A549 (cell line): Measurements from ENCODE around the gene VSTM1. TPM values are rescaled to one million over a fixed set of nuclear protein-coding genes. Genes with fewer than 3 reads are reported as not detected.
A peak's percentile ranks its signal among the peaks of the same experiment; 100 is the strongest.
"Not testable (repeated sequence)": the region's sequence is repeated elsewhere in the genome, so short reads cannot be mapped to it uniquely, and the experiment has no call there.

ENCODE experiments used
- ATAC-seq, 2 experiments: fragments of 200-7000 bp in 1 of 2; fragments of >200 bp in 1 of 2; cut with Nextera tagmentation in 1 of 2; cut with Tn5 transposase in 1 of 2; 3 replicates each; pipeline versions ENCODE4 v1.8.0 to v1.9.1; 2018 to 2020; ENCODE audit warnings: mild to moderate bottlenecking in 1 of 2, moderate library complexity in 1 of 2
- CTCF ChIA-PET: fragments of 300-600 bp; sonication (Branson Sonifier 250); formaldehyde crosslinking; extraction: SDS; loops from one replicate; lab custom pipeline; 2021; ENCODE audit warnings: antibody characterized with exemption, inconsistent platforms; lab: Yijun Ruan, JAX
- POLR2A ChIA-PET: fragments of 350-600 bp; formaldehyde crosslinking; extraction: SDS; loops from one replicate; lab custom pipeline; 2021; ENCODE audit warnings: antibody characterized with exemption, inconsistent platforms; lab: Yijun Ruan, JAX
- DNase-seq, 2 experiments: peaks; one replicate each; pipeline versions ENCODE4 v3.0.0 to v3.0.0-alpha.2; 2011 to 2016; ENCODE audit warnings: low read depth in 1 of 2, low spot score in 1 of 2
- FAIRE-seq: peaks from 2 replicates; lab custom pipeline; 2011; peaks lifted over from hg19 to GRCh38; lab: Jason Lieb, UNC
- H3K27ac ChIP-seq, 2 experiments: fragments of >200 bp; sonication (Bioruptor Twin); formaldehyde crosslinking; 3 replicates each; pipeline ENCODE4 v1.5.1; 2016 to 2017
- H3K4me1 ChIP-seq: fragments of >200 bp; sonication (Bioruptor Twin); formaldehyde crosslinking; 3 replicates; pipeline ENCODE4 v1.6.1; 2016
- H3K4me2 ChIP-seq: fragments of >200 bp; sonication (Bioruptor Twin); formaldehyde crosslinking; 3 replicates; pipeline ENCODE4 v1.6.1; 2016
- H3K4me3 ChIP-seq: fragments of >200 bp; sonication (Bioruptor Twin); formaldehyde crosslinking; 3 replicates; pipeline ENCODE4 v1.5.1; 2016
- H3K9me3 ChIP-seq: fragments of >200 bp; sonication (Bioruptor Twin); formaldehyde crosslinking; 3 replicates; pipeline ENCODE4 v1.6.1; 2016
- CBX2 ChIP-seq: fragments of 200-600 bp; sonication (generic); IDR thresholded peaks from 2 replicates; pipeline ENCODE4 v1.6.1; 2016; ENCODE audit warnings: low read depth, mild to moderate bottlenecking, borderline replicate concordance
- CEBPB ChIP-seq, 2 experiments: fragments of >200 bp in 1 of 2; sonication (Bioruptor Twin) in 1 of 2; formaldehyde crosslinking in 1 of 2; IDR thresholded peaks; 2 replicates each; pipeline ENCODE4 v1.6.1; 2012 to 2016
- CHD2 ChIP-seq: fragments of 150-350 bp; IDR thresholded peaks from 2 replicates; pipeline ENCODE4 v1.6.1; 2014; ENCODE audit warnings: low read length; ENCODE audit not compliant: partially characterized antibody
- CHD4 ChIP-seq: fragments of 200-600 bp; sonication (generic); IDR thresholded peaks from 2 replicates; pipeline ENCODE4 v1.6.1; 2016; ENCODE audit warnings: antibody characterized with exemption, mild to moderate bottlenecking, borderline replicate concordance
- EP300 ChIP-seq, 2 experiments: fragments of >200 bp; sonication (Bioruptor Twin); formaldehyde crosslinking; IDR thresholded peaks; 2 replicates in 1 of 2; 3 replicates in 1 of 2; pipeline ENCODE4 v1.6.1; 2016 to 2017
- ESRRA ChIP-seq: fragments of 150-350 bp; IDR thresholded peaks from 2 replicates; pipeline ENCODE4 v1.6.1; 2014; ENCODE audit warnings: mild to moderate bottlenecking, low read length, borderline replicate concordance
- FOSL2 ChIP-seq, 2 experiments: fragments of 450-650 bp in 1 of 2; fragments of >200 bp in 1 of 2; sonication (Bioruptor Twin) in 1 of 2; formaldehyde crosslinking; IDR thresholded peaks; 2 replicates each; pipeline versions ENCODE4 v1.5.0 to v1.6.1; 2016 to 2020; ENCODE audit warnings: mild to moderate bottlenecking in 1 of 2, moderate library complexity in 1 of 2
- FOXS1 ChIP-seq: fragments of 250-450 bp; sonication (Bioruptor Pico); IDR thresholded peaks from 2 replicates; pipeline ENCODE4 v1.5.0; 2020; ENCODE audit warnings: mild to moderate bottlenecking, moderate library complexity
- GATA3 ChIP-seq: IDR thresholded peaks from 2 replicates; pipeline ENCODE4 v1.6.1; 2012; ENCODE audit warnings: borderline replicate concordance
- HDAC2 ChIP-seq: fragments of 200-600 bp; sonication (generic); IDR thresholded peaks from 2 replicates; pipeline ENCODE4 v1.6.1; 2016
- HOXB13 ChIP-seq: fragments of 250-450 bp; sonication (Bioruptor Pico); IDR thresholded peaks from 2 replicates; pipeline ENCODE4 v1.5.0; 2020; ENCODE audit warnings: low read depth, mild to moderate bottlenecking, moderate library complexity
- HOXB5 ChIP-seq: fragments of 250-450 bp; sonication (Bioruptor Pico); IDR thresholded peaks from 2 replicates; pipeline ENCODE4 v1.5.0; 2020; ENCODE audit warnings: mild to moderate bottlenecking, moderate library complexity
- KDM1A ChIP-seq: fragments of 200-600 bp; sonication (generic); IDR thresholded peaks from 2 replicates; pipeline ENCODE4 v1.6.1; 2016; ENCODE audit warnings: low read depth, mild to moderate bottlenecking
- KDM5A ChIP-seq: fragments of 200-600 bp; sonication (generic); IDR thresholded peaks from 2 replicates; pipeline ENCODE4 v1.6.1; 2016; ENCODE audit warnings: antibody characterized with exemption, mild to moderate bottlenecking
- MAFK ChIP-seq: fragments of 450-650 bp; IDR thresholded peaks from 2 replicates; pipeline ENCODE4 v1.6.1; 2014; ENCODE audit not compliant: partially characterized antibody
- MAX ChIP-seq: IDR thresholded peaks from 2 replicates; pipeline ENCODE4 v1.6.1; 2012
- NPAS2 ChIP-seq: fragments of 250-450 bp; sonication (Bioruptor Pico); IDR thresholded peaks from 2 replicates; pipeline ENCODE4 v1.8.0; 2022; ENCODE audit warnings: mild to moderate bottlenecking, moderate library complexity, borderline replicate concordance
- NR3C1 ChIP-seq: fragments of >200 bp; sonication (Bioruptor Twin); formaldehyde crosslinking; IDR thresholded peaks from 3 replicates; pipeline ENCODE4 v1.6.1; 2017
- RCOR1 ChIP-seq: fragments of 150-350 bp; IDR thresholded peaks from 2 replicates; pipeline ENCODE4 v1.6.1; 2014; ENCODE audit warnings: antibody characterized with exemption, low read length, low read depth
- RFX5 ChIP-seq: fragments of 450-650 bp; IDR thresholded peaks from 2 replicates; pipeline ENCODE4 v1.7.1; 2014; ENCODE audit warnings: antibody characterized with exemption, mild to moderate bottlenecking, moderate library complexity
- RNF2 ChIP-seq: fragments of 200-600 bp; sonication (generic); IDR thresholded peaks from 2 replicates; pipeline ENCODE4 v1.6.1; 2016; ENCODE audit warnings: low read depth, mild to moderate bottlenecking, antibody characterized with exemption, moderate library complexity, borderline replicate concordance
- ZFP36 ChIP-seq: fragments of 450-650 bp; IDR thresholded peaks from 2 replicates; pipeline ENCODE4 v1.6.1; 2014; ENCODE audit warnings: borderline replicate concordance; ENCODE audit not compliant: partially characterized antibody
- ZSCAN20 ChIP-seq: fragments of 250-450 bp; sonication (Bioruptor Pico); IDR thresholded peaks from 2 replicates; pipeline ENCODE4 v1.8.0; 2022; ENCODE audit warnings: mild to moderate bottlenecking, moderate library complexity
- WGBS: methylation state at CpG from one replicate; pipeline ENCODE4 v1.1.6; 2017; ENCODE audit errors: missing lambda C conversion rate; 5-methylcytosine and 5-hydroxymethylcytosine counted together
- polyA plus RNA-seq, 4 experiments: library from polyadenylated mRNA; depleted of rRNA in 3 of 4; stranded (reverse); fragments of >200 nt; fragmentation: RNase III in 1 of 4; extraction: RNeasy Plus Mini Kit Qiagen cat#74134 plus additional on column Dnase treatment in 1 of 4; gene quantifications; 2 replicates in 3 of 4; 3 replicates in 1 of 4; pipeline ENCODE4 v1.2.3, GENCODE V29; 2011 to 2017
- TF ChIP-seq, protein P1 (sequence below): fragments of 250-450 bp; sonication (Bioruptor Pico); IDR thresholded peaks from 2 replicates; pipeline ENCODE4 v1.5.0; 2020; ENCODE audit warnings: low read depth, mild to moderate bottlenecking, moderate library complexity
- TF ChIP-seq, protein P2 (sequence below): fragments of >200 bp; sonication (Bioruptor Twin); formaldehyde crosslinking; IDR thresholded peaks from 3 replicates; pipeline ENCODE4 v1.6.1; 2016
- TF ChIP-seq, protein P3 (sequence below): fragments of 200-600 bp; sonication (generic); IDR thresholded peaks from 2 replicates; pipeline ENCODE4 v1.6.1; 2016; ENCODE audit warnings: antibody characterized with exemption, mild to moderate bottlenecking, moderate library complexity
- TF ChIP-seq, protein P4 (sequence below): fragments of 150-350 bp; IDR thresholded peaks from 2 replicates; pipeline ENCODE4 v1.6.1; 2014; ENCODE audit warnings: low read depth, mild to moderate bottlenecking, low read length

VSTM1 gene
- polyA plus RNA-seq, 2 of the 4 experiments (the other 2 are of a cell fraction), result 0.25 to 0.50 TPM

- TF ChIP-seq, protein P1, sequence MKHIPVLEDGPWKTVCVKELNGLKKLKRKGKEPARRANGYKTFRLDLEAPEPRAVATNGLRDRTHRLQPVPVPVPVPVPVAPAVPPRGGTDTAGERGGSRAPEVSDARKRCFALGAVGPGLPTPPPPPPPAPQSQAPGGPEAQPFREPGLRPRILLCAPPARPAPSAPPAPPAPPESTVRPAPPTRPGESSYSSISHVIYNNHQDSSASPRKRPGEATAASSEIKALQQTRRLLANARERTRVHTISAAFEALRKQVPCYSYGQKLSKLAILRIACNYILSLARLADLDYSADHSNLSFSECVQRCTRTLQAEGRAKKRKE (CRISPR knock-in tag), result no peak
- TF ChIP-seq NR3C1 (no peak), CBX2 (no peak), CHD2 (no peak), KDM1A (peak; percentile 100), ZSCAN20 (CRISPR knock-in tag) (no peak), HOXB13 (peak; percentile 62; the same call in 1 of the 2 replicates), CHD4 (peak; percentile 98), GATA3 (no peak), HOXB5 (CRISPR knock-in tag) (no peak), RCOR1 (peak; percentile 100), NPAS2 (no peak), CEBPB (IDR thresholded peaks at IDR 0.05) (no peak), EP300 (IDR thresholded peaks at IDR 0.05) (no peak), ZFP36 (no peak), MAX (peak; percentile 51; the same call in 1 of the 2 replicates)
- TF ChIP-seq, protein P2, sequence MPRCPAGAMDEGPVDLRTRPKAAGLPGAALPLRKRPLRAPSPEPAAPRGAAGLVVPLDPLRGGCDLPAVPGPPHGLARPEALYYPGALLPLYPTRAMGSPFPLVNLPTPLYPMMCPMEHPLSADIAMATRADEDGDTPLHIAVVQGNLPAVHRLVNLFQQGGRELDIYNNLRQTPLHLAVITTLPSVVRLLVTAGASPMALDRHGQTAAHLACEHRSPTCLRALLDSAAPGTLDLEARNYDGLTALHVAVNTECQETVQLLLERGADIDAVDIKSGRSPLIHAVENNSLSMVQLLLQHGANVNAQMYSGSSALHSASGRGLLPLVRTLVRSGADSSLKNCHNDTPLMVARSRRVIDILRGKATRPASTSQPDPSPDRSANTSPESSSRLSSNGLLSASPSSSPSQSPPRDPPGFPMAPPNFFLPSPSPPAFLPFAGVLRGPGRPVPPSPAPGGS, result peak; percentile 49; the same call in 1 of the 3 replicates
Observed at GRCh38 chr19:54102421-54103169, 38.9 kb upstream of the VSTM1 start, which contains the start of gene NDUFA3 (continued).

DNA sequence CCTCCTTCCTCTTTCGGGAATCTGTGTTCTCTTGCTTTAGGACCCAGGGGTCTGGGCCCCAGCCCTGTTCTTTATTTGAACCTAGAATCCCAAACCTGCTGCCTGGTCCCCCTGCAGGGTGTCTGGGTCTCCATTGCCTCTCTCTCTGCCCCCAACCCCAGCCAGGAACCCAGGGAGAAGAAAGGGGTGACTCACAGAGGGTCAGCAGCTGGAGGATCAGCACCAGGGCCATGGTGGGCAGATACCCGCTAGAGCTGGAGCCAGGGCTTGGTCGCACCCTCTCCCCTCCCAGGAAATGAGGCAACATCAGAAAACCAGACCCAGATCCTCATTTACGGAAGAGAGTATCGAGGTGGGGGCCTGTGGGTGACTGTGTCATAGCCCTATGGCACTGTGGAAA lies 36.9 kb upstream of the VSTM1 start, which contains the start of gene OSCAR:
OSCAR (minus strand) TSS at position 243 of the 400 bp plus-strand sequence; CDS start at position 232, 11 bp downstream.
- no peaks in the 10 kb centered on the region for H3K9me3 ChIP-seq
- FAIRE-seq, result no peak
- CTCF ChIA-PET, result interaction anchor here (0.8 to 4.0 kb wide), 3 partner anchors 65 to 193 kb away, joined by 3 to 18 read pairs (median 8); no protein-coding TSS in a partner anchor
- no peak within 1 kb of the TSS for H3K4me2 ChIP-seq
- POLR2A ChIA-PET, result no interaction called here
- WGBS, result 92% methylated on average over 5 of the region's 5 CpGs
- no peak for DNase-seq
- H3K4me3 ChIP-seq, result no peak within 1 kb of the TSS
- H3K27ac ChIP-seq, result no peak within 1 kb of the TSS
- TF ChIP-seq CEBPB (IDR thresholded peaks at IDR 0.05), result no peak
- TF ChIP-seq HOXB13, result no peak
- TF ChIP-seq, protein P3, sequence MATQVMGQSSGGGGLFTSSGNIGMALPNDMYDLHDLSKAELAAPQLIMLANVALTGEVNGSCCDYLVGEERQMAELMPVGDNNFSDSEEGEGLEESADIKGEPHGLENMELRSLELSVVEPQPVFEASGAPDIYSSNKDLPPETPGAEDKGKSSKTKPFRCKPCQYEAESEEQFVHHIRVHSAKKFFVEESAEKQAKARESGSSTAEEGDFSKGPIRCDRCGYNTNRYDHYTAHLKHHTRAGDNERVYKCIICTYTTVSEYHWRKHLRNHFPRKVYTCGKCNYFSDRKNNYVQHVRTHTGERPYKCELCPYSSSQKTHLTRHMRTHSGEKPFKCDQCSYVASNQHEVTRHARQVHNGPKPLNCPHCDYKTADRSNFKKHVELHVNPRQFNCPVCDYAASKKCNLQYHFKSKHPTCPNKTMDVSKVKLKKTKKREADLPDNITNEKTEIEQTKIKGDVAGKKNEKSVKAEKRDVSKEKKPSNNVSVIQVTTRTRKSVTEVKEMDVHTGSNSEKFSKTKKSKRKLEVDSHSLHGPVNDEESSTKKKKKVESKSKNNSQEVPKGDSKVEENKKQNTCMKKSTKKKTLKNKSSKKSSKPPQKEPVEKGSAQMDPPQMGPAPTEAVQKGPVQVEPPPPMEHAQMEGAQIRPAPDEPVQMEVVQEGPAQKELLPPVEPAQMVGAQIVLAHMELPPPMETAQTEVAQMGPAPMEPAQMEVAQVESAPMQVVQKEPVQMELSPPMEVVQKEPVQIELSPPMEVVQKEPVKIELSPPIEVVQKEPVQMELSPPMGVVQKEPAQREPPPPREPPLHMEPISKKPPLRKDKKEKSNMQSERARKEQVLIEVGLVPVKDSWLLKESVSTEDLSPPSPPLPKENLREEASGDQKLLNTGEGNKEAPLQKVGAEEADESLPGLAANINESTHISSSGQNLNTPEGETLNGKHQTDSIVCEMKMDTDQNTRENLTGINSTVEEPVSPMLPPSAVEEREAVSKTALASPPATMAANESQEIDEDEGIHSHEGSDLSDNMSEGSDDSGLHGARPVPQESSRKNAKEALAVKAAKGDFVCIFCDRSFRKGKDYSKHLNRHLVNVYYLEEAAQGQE, result no peak
- TF ChIP-seq ESRRA, result no peak
- no peak for TF ChIP-seq KDM5A
- no peak for TF ChIP-seq FOSL2 (IDR thresholded peaks at IDR 0.05)
- no peak for TF ChIP-seq FOSL2 (CRISPR knock-in tag; IDR thresholded peaks at IDR 0.05)
- TF ChIP-seq, protein P1 (CRISPR knock-in tag), result no peak
- TF ChIP-seq CHD4, result no peak
- TF ChIP-seq FOXS1 (CRISPR knock-in tag), result no peak
- no peak for TF ChIP-seq ZFP36
- TF ChIP-seq MAFK, result no peak
- TF ChIP-seq NR3C1, result no peak
- TF ChIP-seq RFX5, result no peak
- no peak for TF ChIP-seq HDAC2
- no peak for TF ChIP-seq EP300 (IDR thresholded peaks at IDR 0.05)
- no peak for TF ChIP-seq MAX
- TF ChIP-seq GATA3, result no peak
- TF ChIP-seq, protein P4, sequence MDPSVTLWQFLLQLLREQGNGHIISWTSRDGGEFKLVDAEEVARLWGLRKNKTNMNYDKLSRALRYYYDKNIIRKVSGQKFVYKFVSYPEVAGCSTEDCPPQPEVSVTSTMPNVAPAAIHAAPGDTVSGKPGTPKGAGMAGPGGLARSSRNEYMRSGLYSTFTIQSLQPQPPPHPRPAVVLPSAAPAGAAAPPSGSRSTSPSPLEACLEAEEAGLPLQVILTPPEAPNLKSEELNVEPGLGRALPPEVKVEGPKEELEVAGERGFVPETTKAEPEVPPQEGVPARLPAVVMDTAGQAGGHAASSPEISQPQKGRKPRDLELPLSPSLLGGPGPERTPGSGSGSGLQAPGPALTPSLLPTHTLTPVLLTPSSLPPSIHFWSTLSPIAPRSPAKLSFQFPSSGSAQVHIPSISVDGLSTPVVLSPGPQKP, result no peak
- TF ChIP-seq RNF2, result no peak
- ATAC-seq, result no peak
- peaks cover 18% of the 10 kb centered on the region; the same call in 1 of the 3 replicates for H3K4me1 ChIP-seq

- H3K4me3 ChIP-seq, H3K27ac ChIP-seq, H3K4me2 ChIP-seq, H3K9me3 ChIP-seq, DNase-seq, FAIRE-seq, POLR2A ChIA-PET, ATAC-seq: not testable (repeated sequence)
- CTCF ChIA-PET, result interaction anchor here (0.8 to 4.0 kb wide), 4 partner anchors 64 to 291 kb away, joined by 3 to 35 read pairs (median 13); no protein-coding TSS in a partner anchor
- H3K4me1 ChIP-seq, result peaks cover 15% of the 10 kb centered on the region; the same call in 1 of the 3 replicates
- 66% methylated on average over 9 of the region's 9 CpGs for WGBS
Observed at GRCh38 chr19:54099903-54100255, 36.2 kb upstream of the VSTM1 start.
